ENCODE data around the gene NSD1.

NSD1 gene

GRCh38 chr5:177098470-177099141, 35.0 kb upstream of the NSD1 start:
- no peak overlapping the region for H2BK5ac ChIP-seq (ENCODE audit: low read depth, low read length, poor library complexity, severe bottlenecking)
- peaks cover 2% of the 10 kb centered on the region for H3K79me1 ChIP-seq (replicated peaks; ENCODE audit: low read length, poor library complexity, severe bottlenecking)
- peaks cover 0 to 21% of the 10 kb centered on the region in 2 experiments for H3K27me3 ChIP-seq (ENCODE audit: control insufficient read depth in 1 of 2, insufficient read depth in 1 of 2, low read length in 2 of 2)
- H3K23ac ChIP-seq (ENCODE audit: low read length in 2 of 2) = peak overlapping the region in 1 of 2 experiments; percentile 28
- H3K18ac ChIP-seq (ENCODE audit: low read depth in 1 of 2, low read length in 2 of 2) = peak overlapping the region; percentile 22 to 23
- no peak overlapping the region for H2BK120ac ChIP-seq (ENCODE audit: low read depth, low read length)
- H3K4ac ChIP-seq (ENCODE audit: low read depth in 1 of 2, low read length in 2 of 2) = peak overlapping the region in 1 of 2 experiments; percentile 46
- H2AK5ac ChIP-seq (ENCODE audit: low read length, severe bottlenecking) = peak overlapping the region; percentile 1
- peak overlapping the region in 1 of 2 experiments; percentile 53 for H3K14ac ChIP-seq (ENCODE audit: low read length in 2 of 2)
- H3K4me3 ChIP-seq (ENCODE audit: insufficient read depth in 1 of 2, low read depth in 1 of 2, low read length in 2 of 2) = no peak overlapping the region
- H4K8ac ChIP-seq (ENCODE audit: low read length) = peak overlapping the region; percentile 66
- no peak overlapping the region for H3K9ac ChIP-seq (ENCODE audit: low read length)
- H2BK15ac ChIP-seq (ENCODE audit: low read depth, poor library complexity, severe bottlenecking) = no peak overlapping the region
- peaks cover 63% of the 10 kb centered on the region for H3K4me1 ChIP-seq (ENCODE audit: control insufficient read depth, insufficient read depth, low read depth, low read length)
- H3K36me3 ChIP-seq (ENCODE audit: control insufficient read depth in 1 of 2, insufficient read depth in 2 of 2, low read depth in 1 of 2, low read length in 2 of 2) = peaks cover 0 to 42% of the 10 kb centered on the region in 2 experiments
- DNase-seq = peak; percentile 82
- H3K4me2 ChIP-seq (ENCODE audit: low read length, poor library complexity, severe bottlenecking) = no peak overlapping the region
- 60% methylated on average over 18 of the region's 18 CpGs for WGBS
- no peak overlapping the region for H2AFZ ChIP-seq (ENCODE audit: low read depth, low read length)
- H3K27ac ChIP-seq (ENCODE audit: low read length, poor library complexity, severe bottlenecking) = peak overlapping the region; percentile 59
- peak overlapping the region; percentile 67 for H4K91ac ChIP-seq (ENCODE audit: low read length)
- no peaks in the 10 kb centered on the region for H3K9me3 ChIP-seq (ENCODE audit: control insufficient read depth, low read length)
- H2BK12ac ChIP-seq (ENCODE audit: low read length in 2 of 2) = peak overlapping the region in 1 of 2 experiments; percentile 17

DNA sequence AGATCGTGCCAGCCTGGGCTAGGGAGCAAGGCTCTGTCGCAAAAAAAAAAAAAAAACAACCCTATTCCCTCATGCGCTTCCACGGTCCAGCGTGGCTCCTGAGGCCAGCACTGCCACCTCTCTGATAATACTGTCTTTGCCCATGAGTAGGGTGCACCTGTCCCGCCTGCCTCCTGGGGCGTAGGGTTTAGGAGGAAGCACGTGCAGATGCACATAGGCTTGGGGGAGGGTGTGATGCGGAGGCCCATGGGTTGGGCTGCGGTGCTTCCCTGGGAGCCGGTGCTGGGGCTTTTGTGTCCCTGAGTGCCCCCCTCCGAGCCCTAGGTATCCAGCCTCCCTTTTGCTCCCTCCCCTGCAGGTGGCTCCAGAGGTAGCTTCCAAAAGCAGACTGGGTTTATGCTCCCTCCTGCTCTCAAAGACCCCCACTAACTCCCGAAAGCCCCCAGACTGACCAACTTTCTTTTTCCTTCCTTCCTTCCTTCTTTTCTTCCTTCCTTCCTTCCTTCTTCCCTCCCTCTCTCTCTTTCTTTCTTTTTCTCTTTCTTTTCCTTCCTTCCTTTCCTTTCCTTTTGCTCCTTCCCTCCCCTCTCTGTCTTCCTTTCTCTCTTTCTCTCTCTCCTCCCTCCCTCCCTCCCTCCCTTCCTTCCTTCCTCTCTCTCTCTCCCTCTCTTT, 34.0 kb upstream of the NSD1 start:
- WGBS = 64% methylated on average over 13 of the region's 13 CpGs
- H3K36me3 ChIP-seq (ENCODE audit: control insufficient read depth in 1 of 2, insufficient read depth in 2 of 2, low read depth in 1 of 2, low read length in 2 of 2) = peaks cover 0 to 36% of the 10 kb centered on the region in 2 experiments

DNA sequence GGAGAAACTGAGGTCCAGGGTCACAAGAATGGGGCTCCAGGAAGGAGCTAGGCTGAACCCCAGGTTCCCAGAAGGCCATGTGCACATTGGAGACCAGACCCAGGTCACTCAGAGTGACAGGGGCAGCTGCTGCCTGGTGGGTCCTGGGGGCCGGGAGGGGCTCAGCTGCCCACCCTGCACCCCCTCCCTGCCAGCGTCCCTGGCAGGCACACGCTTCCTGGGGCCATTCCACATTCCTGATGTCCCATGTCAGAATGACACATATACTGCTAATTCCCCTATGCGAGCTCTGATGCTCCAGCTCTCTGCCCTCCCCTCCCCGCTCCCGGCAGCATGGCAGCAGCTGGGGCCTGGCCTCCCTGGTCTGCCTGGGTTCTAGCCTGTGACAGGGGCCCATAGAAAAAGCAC, 32.9 kb upstream of the NSD1 start:
- no peak overlapping the region for H2BK120ac ChIP-seq (ENCODE audit: low read depth, low read length)
- H2BK5ac ChIP-seq (ENCODE audit: low read depth, low read length, poor library complexity, severe bottlenecking) = no peak overlapping the region
- peak overlapping the region; percentile 16 for H2AK5ac ChIP-seq (ENCODE audit: low read length, severe bottlenecking)
- H3K4me1 ChIP-seq (ENCODE audit: control insufficient read depth, insufficient read depth, low read depth, low read length) = peaks cover 48% of the 10 kb centered on the region
- H3K4ac ChIP-seq (ENCODE audit: low read depth in 1 of 2, low read length in 2 of 2) = peak overlapping the region in 1 of 2 experiments; percentile 26
- H3K27me3 ChIP-seq (ENCODE audit: control insufficient read depth in 1 of 2, insufficient read depth in 1 of 2, low read length in 2 of 2) = peaks cover 0 to 34% of the 10 kb centered on the region in 2 experiments
- H2AFZ ChIP-seq (ENCODE audit: low read depth, low read length) = no peak overlapping the region
- peaks cover 0 to 27% of the 10 kb centered on the region in 2 experiments for H3K36me3 ChIP-seq (ENCODE audit: control insufficient read depth in 1 of 2, insufficient read depth in 2 of 2, low read depth in 1 of 2, low read length in 2 of 2)
- no peak overlapping the region for H3K9ac ChIP-seq (ENCODE audit: low read length)
- H3K79me1 ChIP-seq (replicated peaks; ENCODE audit: low read length, poor library complexity, severe bottlenecking) = peaks cover 2% of the 10 kb centered on the region
- H3K9me3 ChIP-seq (ENCODE audit: control insufficient read depth, low read length) = no peaks in the 10 kb centered on the region
- no peak overlapping the region for H3K18ac ChIP-seq (ENCODE audit: low read depth in 1 of 2, low read length in 2 of 2)
- no peak overlapping the region for H3K14ac ChIP-seq (ENCODE audit: low read length in 2 of 2)
- H4K91ac ChIP-seq (ENCODE audit: low read length) = peak overlapping the region; percentile 59
- no peak overlapping the region for H3K4me3 ChIP-seq (ENCODE audit: insufficient read depth in 1 of 2, low read depth in 1 of 2, low read length in 2 of 2)
- H3K27ac ChIP-seq (ENCODE audit: low read length, poor library complexity, severe bottlenecking) = no peak overlapping the region
- peak overlapping the region; percentile 19 for H4K8ac ChIP-seq (ENCODE audit: low read length)
- DNase-seq = peak; percentile 45
- H3K23ac ChIP-seq (ENCODE audit: low read length in 2 of 2) = no peak overlapping the region
- WGBS = 48% methylated on average over 6 of the region's 6 CpGs
- peak overlapping the region in 1 of 2 experiments; percentile 45 for H2BK12ac ChIP-seq (ENCODE audit: low read length in 2 of 2)
- no peak overlapping the region for H3K4me2 ChIP-seq (ENCODE audit: low read length, poor library complexity, severe bottlenecking)
- H2BK15ac ChIP-seq (ENCODE audit: low read depth, poor library complexity, severe bottlenecking) = no peak overlapping the region

More for the DNA sequence above, 34.0 kb upstream of the NSD1 start:
- Histone ChIP-seq H3K4me2 (ENCODE audit: low read length, poor library complexity, severe bottlenecking) (no peak overlapping the region), H2BK120ac (ENCODE audit: low read depth, low read length) (no peak overlapping the region), H3K4ac (ENCODE audit: low read depth in 1 of 2, low read length in 2 of 2) (no peak overlapping the region), H3K9me3 (ENCODE audit: control insufficient read depth, low read length) (no peaks in the 10 kb centered on the region), H4K8ac (ENCODE audit: low read length) (no peak overlapping the region), H3K27ac (ENCODE audit: low read length, poor library complexity, severe bottlenecking) (no peak overlapping the region), H3K79me1 (replicated peaks; ENCODE audit: low read length, poor library complexity, severe bottlenecking) (peaks cover 2% of the 10 kb centered on the region), H3K4me1 (ENCODE audit: control insufficient read depth, insufficient read depth, low read depth, low read length) (peaks cover 60% of the 10 kb centered on the region), H3K14ac (ENCODE audit: low read length in 2 of 2) (no peak overlapping the region), H2BK5ac (ENCODE audit: low read depth, low read length, poor library complexity, severe bottlenecking) (no peak overlapping the region), H2BK12ac (ENCODE audit: low read length in 2 of 2) (no peak overlapping the region), H3K4me3 (ENCODE audit: insufficient read depth in 1 of 2, low read depth in 1 of 2, low read length in 2 of 2) (no peak overlapping the region), H3K27me3 (ENCODE audit: control insufficient read depth in 1 of 2, insufficient read depth in 1 of 2, low read length in 2 of 2) (peaks cover 0 to 29% of the 10 kb centered on the region in 2 experiments), H3K18ac (ENCODE audit: low read depth in 1 of 2, low read length in 2 of 2) (no peak overlapping the region), H3K23ac (ENCODE audit: low read length in 2 of 2) (no peak overlapping the region), H2AK5ac (ENCODE audit: low read length, severe bottlenecking) (peak overlapping the region; percentile 88), H3K9ac (ENCODE audit: low read length) (no peak overlapping the region), H4K91ac (ENCODE audit: low read length) (no peak overlapping the region), H2AFZ (ENCODE audit: low read depth, low read length) (no peak overlapping the region), H2BK15ac (ENCODE audit: low read depth, poor library complexity, severe bottlenecking) (peak overlapping the region; percentile 84)
- DNase-seq = no peak

DNA sequence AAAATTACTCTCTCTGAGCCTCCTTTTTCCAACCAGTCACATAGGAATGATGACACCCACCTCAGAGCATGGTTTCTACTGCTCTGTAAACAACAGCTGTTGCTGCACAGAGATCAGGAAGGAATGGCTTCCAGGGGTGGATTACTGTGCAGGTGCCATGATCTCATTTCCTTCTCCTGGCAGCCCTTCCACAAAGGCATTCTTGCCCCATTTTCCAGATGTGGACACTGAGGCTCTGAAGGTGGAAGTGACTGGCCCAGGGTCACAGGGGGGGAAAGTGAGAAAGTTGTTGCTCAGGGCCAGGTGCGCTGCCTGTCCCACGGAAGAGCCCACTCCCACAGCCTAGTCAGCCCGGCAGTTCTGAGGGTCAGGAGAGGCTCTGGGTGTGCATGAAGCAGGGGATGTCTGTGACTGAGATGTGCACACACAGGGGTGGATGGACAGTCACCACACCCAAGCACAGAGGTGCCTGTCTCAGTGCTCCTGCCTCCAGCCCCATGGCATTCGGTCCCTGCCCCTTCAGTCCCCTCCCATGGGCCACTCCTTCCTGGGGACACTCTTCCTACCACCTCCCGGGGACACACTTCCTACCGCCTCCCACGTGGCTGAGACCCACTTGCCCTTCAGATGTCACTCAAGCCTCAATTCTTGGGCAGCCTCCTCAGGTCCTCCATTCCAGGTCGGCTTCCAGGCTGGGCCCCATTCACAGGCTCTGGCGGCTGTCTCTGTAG, 29.9 kb upstream of the NSD1 start:
- H3K9me3 ChIP-seq (ENCODE audit: control insufficient read depth, low read length) = no peaks in the 10 kb centered on the region
- peak; percentile 55 for DNase-seq
- no peak overlapping the region for H2BK15ac ChIP-seq (ENCODE audit: low read depth, poor library complexity, severe bottlenecking)
- no peaks in the 10 kb centered on the region for H3K79me1 ChIP-seq (replicated peaks; ENCODE audit: low read length, poor library complexity, severe bottlenecking)
- H2AFZ ChIP-seq (ENCODE audit: low read depth, low read length) = no peak overlapping the region
- peaks cover 0 to 36% of the 10 kb centered on the region in 2 experiments for H3K27me3 ChIP-seq (ENCODE audit: control insufficient read depth in 1 of 2, insufficient read depth in 1 of 2, low read length in 2 of 2)
- H2AK5ac ChIP-seq (ENCODE audit: low read length, severe bottlenecking) = no peak overlapping the region
- WGBS = 67% methylated on average over 8 of the region's 9 CpGs
- no peak overlapping the region for H2BK5ac ChIP-seq (ENCODE audit: low read depth, low read length, poor library complexity, severe bottlenecking)
- no peak overlapping the region for H3K4me2 ChIP-seq (ENCODE audit: low read length, poor library complexity, severe bottlenecking)
- H3K9ac ChIP-seq (ENCODE audit: low read length) = no peak overlapping the region
- peak overlapping the region in 1 of 2 experiments; percentile 45 for H2BK12ac ChIP-seq (ENCODE audit: low read length in 2 of 2)
- H3K14ac ChIP-seq (ENCODE audit: low read length in 2 of 2) = peak overlapping the region in 1 of 2 experiments; percentile 26
- no peak overlapping the region for H4K8ac ChIP-seq (ENCODE audit: low read length)
- H3K4me3 ChIP-seq (ENCODE audit: insufficient read depth in 1 of 2, low read depth in 1 of 2, low read length in 2 of 2) = no peak overlapping the region
- no peak overlapping the region for H3K27ac ChIP-seq (ENCODE audit: low read length, poor library complexity, severe bottlenecking)
- no peak overlapping the region for H4K91ac ChIP-seq (ENCODE audit: low read length)
- H3K4ac ChIP-seq (ENCODE audit: low read depth in 1 of 2, low read length in 2 of 2) = no peak overlapping the region
- H2BK120ac ChIP-seq (ENCODE audit: low read depth, low read length) = no peak overlapping the region
- H3K36me3 ChIP-seq (ENCODE audit: control insufficient read depth in 1 of 2, insufficient read depth in 2 of 2, low read depth in 1 of 2, low read length in 2 of 2) = no peaks in the 10 kb centered on the region
- H3K23ac ChIP-seq (ENCODE audit: low read length in 2 of 2) = no peak overlapping the region
- H3K4me1 ChIP-seq (ENCODE audit: control insufficient read depth, insufficient read depth, low read depth, low read length) = peaks cover 29% of the 10 kb centered on the region
- H3K18ac ChIP-seq (ENCODE audit: low read depth in 1 of 2, low read length in 2 of 2) = no peak overlapping the region
